Osteoblast (primary cell): ENCODE measurements around the gene LTB. TPM values are rescaled to one million over a fixed set of nuclear protein-coding genes. Genes with fewer than 3 reads are reported as not detected.

ENCODE experiments used
- DNase-seq: peaks from one replicate; pipeline ENCODE4 v3.0.0; 2011; ENCODE audit warnings: low spot score, mixed read lengths; ENCODE audit not compliant: insufficient read length; ENCODE audit errors: missing footprints
- H2AFZ ChIP-seq: 2 replicates; pipeline ENCODE4 v1.6.0; 2011; ENCODE audit warnings: mild to moderate bottlenecking, low read length
- H3K27ac ChIP-seq: 2 replicates; pipeline ENCODE4 v1.5.1; 2011; ENCODE audit warnings: mild to moderate bottlenecking, low read depth, low read length, moderate library complexity
- H3K27me3 ChIP-seq: 2 replicates; pipeline ENCODE4 v1.6.0; 2012; ENCODE audit warnings: mild to moderate bottlenecking, control low read depth, inconsistent platforms, low read length, moderate library complexity; ENCODE audit not compliant: insufficient read depth
- H3K36me3 ChIP-seq: 2 replicates; pipeline ENCODE4 v1.5.1; 2011; ENCODE audit warnings: mild to moderate bottlenecking, low read length, control low read depth, moderate library complexity; ENCODE audit not compliant: insufficient read depth
- H3K4me1 ChIP-seq: 2 replicates; pipeline ENCODE4 v1.5.1; 2011; ENCODE audit warnings: mild to moderate bottlenecking, low read length, control low read depth, moderate library complexity; ENCODE audit not compliant: insufficient read depth
- H3K4me2 ChIP-seq: 2 replicates; pipeline ENCODE4 v1.6.0; 2011; ENCODE audit warnings: mild to moderate bottlenecking, low read length; ENCODE audit not compliant: insufficient read depth
- H3K4me3 ChIP-seq: fragments of 200-600 bp; sonication (generic); 3 replicates; pipeline ENCODE4 v1.5.1; 2012; ENCODE audit warnings: mild to moderate bottlenecking, low read length, inconsistent platforms; ENCODE audit not compliant: insufficient read depth
- H3K79me2 ChIP-seq: 2 replicates; pipeline ENCODE4 v1.6.0; 2012; ENCODE audit warnings: mild to moderate bottlenecking, low read length, control low read depth, inconsistent platforms; ENCODE audit not compliant: insufficient read depth
- H3K9me3 ChIP-seq: 2 replicates; pipeline ENCODE4 v1.5.1; 2011; ENCODE audit warnings: low read depth, low read length, control low read depth
- H4K20me1 ChIP-seq: 2 replicates; pipeline ENCODE4 v1.6.0; 2012; ENCODE audit warnings: mild to moderate bottlenecking, low read length, control low read depth; ENCODE audit not compliant: insufficient read depth
- CTCF ChIP-seq: IDR thresholded peaks from 2 replicates; pipeline ENCODE4 v1.5.1; 2011; ENCODE audit warnings: mild to moderate bottlenecking, low read depth, low read length, moderate library complexity; ENCODE audit errors: extremely low read depth
- total RNA-seq: library from RNA; depleted of rRNA; stranded (reverse); fragments of >200 nt; gene quantifications from 2 replicates; pipeline ENCODE4 v1.2.3, GENCODE V29; 2012

The LTB gene
- total RNA-seq, 1 donor, result not detected

- H3K4me3 ChIP-seq, result no peak overlapping the region
- no peaks in the 10 kb centered on the region for H4K20me1 ChIP-seq
- no peaks in the 10 kb centered on the region for H3K9me3 ChIP-seq
- H3K36me3 ChIP-seq, result no peaks in the 10 kb centered on the region
- H3K79me2 ChIP-seq, result no peaks in the 10 kb centered on the region
- peak; percentile 79 for DNase-seq
- no peak overlapping the region for H3K4me2 ChIP-seq
- no peaks in the 10 kb centered on the region for H3K27me3 ChIP-seq
- peaks cover 6% of the 10 kb centered on the region for H3K4me1 ChIP-seq
- no peak overlapping the region for H3K27ac ChIP-seq
- H2AFZ ChIP-seq, result no peak overlapping the region
- no peak for TF ChIP-seq CTCF
Observed at GRCh38 chr6:31575952-31576685, 6.1 kb downstream of the LTB start.

GRCh38 chr6:31575335-31575901 lies 6.8 kb downstream of the LTB start, which contains the start of gene TNF:
Gene TNF, plus strand, starts transcription at chr6:31575565. Its CDS starts 177 bp downstream, at chr6:31575742.
- Histone ChIP-seq H3K4me3 (peak within 1 kb of the TSS; percentile 23), H3K27ac (no peak within 1 kb of the TSS), H3K4me1 (peaks cover 3% of the 10 kb centered on the region), H2AFZ (peak within 1 kb of the TSS; percentile 7), H3K79me2 (no peaks in the 10 kb centered on the region), H3K4me2 (peak within 1 kb of the TSS; percentile 30), H3K9me3 (no peaks in the 10 kb centered on the region), H3K27me3 (no peaks in the 10 kb centered on the region), H4K20me1 (no peaks in the 10 kb centered on the region), H3K36me3 (no peaks in the 10 kb centered on the region)
- DNase-seq, result peak; percentile 92
- no peak for TF ChIP-seq CTCF

GRCh38 chr6:31574106-31575061 lies 7.8 kb downstream of the LTB start:
- Histone ChIP-seq H3K4me3 (no peak overlapping the region), H3K9me3 (no peaks in the 10 kb centered on the region), H3K4me2 (no peak overlapping the region), H3K36me3 (no peaks in the 10 kb centered on the region), H3K4me1 (peaks cover 2% of the 10 kb centered on the region), H3K27me3 (no peaks in the 10 kb centered on the region), H3K79me2 (no peaks in the 10 kb centered on the region), H4K20me1 (no peaks in the 10 kb centered on the region), H3K27ac (no peak overlapping the region), H2AFZ (no peak overlapping the region)
- no peak for TF ChIP-seq CTCF
- DNase-seq, result peak; percentile 80
